GM19438 (cell line): ENCODE measurements around the gene TP53I13.

Source experiments
- ATAC-seq: cut with Tn5 transposase; IDR thresholded peaks from one replicate; pipeline ENCODE4 v1.9.1; 2021; ENCODE audit warnings: low read depth; ENCODE audit not compliant: unreplicated experiment

TP53I13 gene

DNA sequence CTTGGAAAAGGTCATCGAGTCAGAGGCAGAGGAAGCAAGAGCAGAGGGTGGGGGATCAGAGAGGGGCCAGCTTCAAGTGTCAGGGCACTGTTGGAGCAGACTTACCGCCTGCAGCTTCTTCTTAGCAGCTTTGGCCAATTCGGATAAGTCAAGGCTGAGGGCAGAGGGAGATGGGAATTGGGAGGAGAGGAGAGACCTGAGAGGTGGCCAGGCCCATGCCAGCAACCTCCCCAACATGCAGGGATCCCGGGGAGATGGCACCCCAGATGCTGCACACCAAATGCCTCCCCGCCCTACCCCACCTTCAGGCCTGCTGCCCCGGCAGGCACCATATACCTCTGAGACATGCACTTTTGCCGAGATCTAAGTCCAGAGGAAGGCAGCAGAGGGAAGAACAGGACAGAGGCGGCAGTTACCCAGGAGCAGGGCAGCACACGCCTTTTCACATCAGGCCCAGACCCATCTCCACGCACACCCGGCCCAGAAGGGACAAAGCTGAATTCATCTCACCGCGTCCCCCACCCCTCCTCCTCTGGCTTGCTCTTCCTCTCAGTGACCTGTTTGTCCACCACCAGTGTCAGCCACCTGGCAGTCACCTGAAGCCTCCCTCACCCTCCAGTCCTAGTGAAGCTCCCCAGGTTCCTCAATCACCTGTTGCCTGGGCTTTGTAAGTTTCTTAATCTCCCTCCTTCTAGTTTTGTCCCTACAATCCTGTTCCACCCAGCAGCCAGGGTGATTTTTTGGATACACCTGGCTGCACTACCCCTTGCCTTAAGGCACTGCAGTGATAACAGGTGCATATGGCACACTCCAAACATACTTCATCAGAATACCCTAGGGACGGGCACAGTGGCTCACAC is 10.4 kb downstream of the TP53I13 start:
- no peak for ATAC-seq

DNA sequence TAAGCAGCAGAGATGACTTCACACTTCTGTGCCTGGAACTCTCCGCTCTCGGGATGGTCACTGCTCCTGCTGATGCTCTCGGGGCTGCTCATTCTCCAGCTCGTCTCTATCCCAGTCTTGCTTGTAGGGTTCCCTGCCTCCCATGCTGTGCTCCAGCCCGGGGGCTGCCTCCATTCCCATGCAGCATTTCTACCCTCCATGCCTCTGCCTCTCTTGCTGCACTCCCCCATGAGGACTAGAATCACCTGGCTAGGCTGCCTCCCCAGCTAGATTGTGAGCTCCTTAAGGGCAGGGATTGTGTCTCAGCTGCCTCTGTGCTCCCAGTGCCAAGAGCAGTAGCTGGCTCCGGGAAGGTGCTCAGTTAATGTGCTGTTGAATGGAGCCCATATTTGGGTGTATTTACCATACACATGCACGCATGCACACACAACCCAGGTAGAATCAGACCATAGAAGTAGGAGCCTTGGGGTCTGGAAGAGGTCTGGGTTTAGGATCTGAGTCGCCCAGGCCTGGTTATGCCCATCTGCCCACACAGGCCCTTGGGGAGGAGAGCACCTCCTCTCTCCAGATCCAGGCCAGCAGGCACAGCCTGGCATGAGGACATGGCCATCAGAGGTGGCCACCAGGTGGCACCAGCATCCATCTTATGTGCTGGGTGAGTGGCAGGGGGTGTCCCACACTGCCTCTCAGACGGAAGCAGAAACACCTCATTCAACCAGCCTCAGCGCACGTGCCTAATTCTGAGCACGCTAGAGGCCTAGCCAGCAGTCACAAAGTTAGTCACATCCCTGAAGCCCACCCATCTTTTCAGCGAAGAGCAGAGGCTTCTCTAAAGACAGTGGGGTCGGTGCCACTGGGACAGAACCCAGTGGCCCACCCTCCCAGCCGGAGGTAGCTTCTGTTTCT is 11.6 kb downstream of the TP53I13 start:
- no peak for ATAC-seq

DNA sequence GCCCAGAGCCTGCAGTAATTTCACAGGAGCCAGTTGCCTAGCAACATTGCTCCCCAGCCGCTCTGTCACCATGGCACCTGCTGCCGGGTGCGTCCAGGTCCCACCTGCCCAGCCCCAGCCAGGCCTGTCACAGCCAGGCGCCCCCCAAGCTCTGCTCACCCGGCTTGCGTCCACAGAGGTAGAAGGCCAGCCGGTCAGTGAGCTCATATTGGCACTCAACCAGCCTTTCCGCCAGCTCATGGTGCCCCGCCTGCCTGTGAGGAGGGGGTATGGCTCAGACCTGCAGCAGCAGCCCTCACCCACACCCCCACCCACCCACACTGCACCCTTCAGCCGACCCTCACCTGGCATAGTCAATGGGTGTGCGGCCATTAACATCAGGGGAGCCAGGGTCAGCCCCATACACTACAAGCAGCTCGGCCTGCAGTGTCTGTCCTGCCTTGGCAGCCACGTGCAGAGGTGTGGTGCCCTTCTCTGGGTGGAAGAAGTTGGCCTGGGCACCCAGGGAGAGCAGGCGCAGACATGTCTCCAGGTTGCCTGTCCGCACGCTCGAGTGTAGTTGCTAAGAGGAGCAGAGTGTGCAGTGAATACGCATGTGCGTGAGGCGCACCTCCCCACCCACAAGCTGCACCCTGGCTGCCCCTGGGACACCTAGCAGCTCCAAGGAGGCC is 13.2 kb downstream of the TP53I13 start:
- ATAC-seq = no peak

DNA sequence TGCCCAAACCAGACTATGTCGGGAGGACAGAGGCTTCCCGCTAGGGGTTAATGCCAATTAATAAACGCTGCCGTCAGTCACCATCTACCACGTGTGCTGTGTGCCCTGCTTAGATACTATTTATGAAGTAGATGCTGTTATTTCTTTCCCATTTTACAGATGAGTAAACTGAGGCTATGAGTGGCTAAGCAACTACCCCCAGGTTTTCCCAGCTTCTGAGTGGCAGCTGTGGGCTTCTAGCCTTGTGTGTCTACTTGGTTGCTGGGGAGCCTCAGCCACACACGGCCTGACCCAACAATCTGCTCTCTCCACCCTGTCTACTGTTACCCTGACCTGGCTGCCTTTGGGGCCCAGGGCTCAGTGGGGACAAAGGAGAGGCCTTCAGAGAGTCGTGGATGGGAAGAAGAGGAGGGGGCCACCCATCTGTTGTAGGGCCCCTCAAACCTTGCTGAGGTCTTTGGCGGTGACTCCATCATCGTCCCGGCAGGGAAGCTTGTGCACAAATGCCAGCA is 13.8 kb downstream of the TP53I13 start:
- ATAC-seq = no peak

DNA sequence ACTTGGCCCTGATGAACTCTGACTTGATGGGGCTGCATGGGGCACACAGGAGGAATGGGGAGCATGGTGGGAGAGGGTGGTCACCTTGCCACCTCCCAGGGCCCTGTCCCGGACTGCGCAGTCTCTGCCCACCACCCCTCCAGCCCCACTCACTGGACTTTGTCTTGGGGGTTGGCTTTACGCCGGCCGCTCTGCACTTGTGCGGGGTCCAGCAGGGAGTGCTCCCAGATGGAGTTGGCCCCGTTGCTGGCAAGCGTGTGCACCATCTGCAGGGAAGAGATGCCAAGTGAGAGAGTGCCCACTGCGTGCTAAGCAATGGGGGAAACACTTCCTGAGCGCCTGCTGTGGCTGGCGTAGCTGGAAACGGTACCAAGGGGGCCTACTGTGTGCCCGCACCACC is 14.3 kb downstream of the TP53I13 start:
- no peak for ATAC-seq

DNA sequence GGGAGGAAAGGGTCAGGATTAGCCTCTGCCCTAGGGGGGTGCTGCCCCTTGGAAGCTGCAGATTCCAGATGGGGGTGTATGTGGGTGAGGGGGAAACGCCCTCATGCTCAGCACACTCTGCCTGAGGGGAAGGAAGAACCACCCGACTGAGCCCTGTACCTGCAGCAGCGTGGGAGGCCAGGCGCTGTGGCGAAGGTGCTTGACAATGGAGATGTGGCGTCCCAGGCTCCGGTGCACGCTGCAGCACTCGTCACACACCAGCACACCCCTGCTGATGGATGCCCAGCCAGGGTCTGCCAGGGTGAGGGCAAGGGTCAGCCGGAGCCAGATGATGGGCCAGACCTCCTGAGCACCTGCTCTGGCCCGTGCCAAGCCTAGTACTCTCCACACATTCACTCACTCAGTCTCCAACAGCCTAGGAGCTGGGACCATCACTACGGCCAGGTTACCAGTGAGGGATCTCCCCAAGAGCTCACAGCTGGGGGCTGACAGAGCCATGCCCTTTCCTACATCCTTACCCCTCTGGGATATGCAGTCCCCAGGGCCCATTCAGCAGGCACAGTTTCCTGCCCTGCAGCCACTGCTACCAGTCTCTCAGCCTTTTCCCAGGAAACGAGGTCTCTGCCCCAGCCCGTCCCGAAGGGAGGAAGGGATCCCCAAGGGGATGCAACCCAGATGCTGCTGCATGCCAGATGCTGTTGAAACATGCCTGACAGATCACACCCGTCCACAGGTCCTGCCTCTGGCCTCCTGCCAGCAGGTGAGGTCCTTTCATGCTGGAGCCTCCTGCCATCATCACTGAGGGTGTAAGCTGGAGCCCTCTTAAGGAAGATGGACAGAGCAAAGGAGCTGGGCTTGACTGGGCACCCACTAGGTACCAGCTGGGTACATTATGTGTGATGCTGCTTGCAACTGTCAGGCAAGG is 15.1 kb downstream of the TP53I13 start:
- no peak for ATAC-seq

DNA sequence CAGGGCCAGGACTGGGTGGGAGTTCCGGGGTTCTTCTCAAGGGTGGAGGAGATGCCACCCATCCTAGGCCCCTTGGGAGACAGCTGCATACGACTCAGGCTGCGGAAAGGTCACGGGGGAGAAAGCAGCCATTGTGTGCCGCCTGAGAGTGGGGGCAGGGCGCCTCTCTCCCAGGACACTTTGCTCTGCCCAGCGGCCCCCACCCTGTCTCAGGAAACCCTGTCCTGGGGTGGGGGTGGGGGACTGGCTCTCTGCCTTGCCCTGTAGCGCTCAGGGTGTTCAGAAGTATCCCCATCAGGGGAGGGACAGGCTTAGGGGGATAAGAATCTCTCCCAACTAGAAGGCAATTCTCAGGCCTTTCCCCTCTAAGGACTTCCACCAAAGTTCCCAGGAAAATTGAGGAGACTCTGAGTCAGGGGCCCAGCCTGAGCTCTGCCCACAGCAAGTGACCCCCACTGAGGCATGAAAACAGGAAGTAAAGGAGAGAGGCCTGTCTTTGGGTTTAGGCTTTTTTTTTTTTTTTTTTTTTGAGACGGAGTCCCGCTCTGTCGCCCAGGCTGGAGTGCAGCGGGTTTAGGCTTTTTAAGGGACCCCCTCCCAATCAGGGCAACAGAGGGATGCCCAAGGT is 16.1 kb downstream of the TP53I13 start:
- ATAC-seq = no peak

DNA sequence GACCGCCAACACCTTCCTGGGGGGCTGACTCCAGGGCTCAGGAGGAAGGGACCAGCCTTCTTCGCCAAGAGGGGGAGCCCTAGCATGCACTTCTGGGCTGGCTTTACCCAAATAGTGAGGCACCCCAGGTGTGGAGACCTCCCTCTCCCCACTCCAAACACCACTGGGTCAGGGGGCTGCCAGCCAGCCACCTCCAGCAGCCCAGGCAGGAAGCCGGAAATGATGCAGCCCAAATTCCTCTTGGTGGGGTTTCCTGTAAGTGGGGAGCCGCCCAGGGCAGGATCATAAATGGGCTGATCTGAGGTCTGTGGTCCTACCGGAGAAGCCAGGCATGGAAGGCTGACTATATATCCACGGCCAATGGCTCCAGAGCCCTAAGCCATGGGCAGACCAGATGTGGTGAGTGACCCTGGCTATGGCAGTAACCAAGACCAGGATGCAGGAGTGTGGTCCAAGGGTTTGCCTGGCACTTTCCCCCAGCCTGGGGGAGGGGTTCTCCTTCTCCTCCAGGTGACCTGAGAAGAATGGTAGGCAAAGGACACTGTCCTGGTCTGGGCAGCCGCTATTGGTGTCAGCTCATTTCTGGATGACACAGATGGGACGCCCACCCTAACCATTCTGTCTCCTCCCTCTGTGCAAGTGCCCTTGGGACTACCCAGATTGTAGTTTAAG is 16.7 kb downstream of the TP53I13 start:
- no peak for ATAC-seq

DNA sequence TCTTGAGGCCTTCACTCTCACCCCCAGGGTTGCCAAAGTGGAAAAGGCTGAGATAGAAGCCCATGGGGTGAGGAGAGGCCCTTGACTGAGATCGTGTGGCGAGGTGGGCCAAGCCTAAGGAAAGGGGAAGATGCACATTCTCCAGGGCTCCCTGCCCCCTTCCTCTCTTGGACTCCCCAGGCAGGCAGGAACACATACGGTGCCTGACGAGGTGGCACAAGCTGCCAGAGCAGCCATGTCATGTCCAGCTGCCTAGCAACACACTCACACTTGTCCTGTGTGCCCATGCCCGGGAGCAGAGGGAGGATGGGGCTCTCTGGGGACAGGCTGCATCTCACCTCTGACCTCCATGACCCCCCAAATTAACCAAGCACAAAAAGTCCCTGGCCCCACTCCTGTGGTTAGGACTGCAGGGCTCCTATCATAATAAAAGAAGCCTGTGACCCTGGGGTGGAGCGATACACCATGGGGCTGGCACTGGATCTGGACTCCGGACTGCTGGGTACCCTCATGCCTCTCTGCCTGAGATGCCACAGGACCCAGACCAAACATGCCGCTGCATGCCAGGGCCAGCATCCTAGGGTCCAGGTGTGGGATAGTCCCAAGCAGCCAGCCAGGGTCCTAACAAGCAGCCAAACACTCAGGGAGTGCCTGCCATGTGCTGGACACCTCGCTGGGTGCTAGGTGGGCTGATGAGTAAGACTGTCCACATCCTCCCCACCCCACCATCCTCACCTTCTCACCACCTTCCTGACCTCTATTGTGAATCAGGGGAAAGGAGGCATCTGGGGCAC is 18.4 kb downstream of the TP53I13 start:
- ATAC-seq = no peak

DNA sequence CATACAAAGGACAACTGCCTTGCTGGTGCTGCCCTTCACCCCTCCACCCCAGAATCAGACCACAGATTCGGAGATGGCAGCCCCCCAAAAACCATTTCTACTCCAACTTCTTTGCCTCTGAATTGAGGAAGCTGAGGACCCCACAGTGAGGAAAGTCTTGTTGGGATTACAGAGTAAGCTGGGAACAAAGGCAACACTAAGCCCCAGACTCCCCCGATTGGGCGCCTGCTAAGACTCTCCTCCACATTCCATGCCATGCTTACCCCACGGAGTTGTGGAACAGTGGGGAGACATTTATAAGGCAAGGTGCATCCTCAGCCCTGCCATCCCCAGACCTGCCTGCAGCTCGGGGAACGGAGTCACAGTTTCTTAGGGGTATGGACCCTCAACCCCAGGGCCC is 19.1 kb downstream of the TP53I13 start:
- no peak for ATAC-seq

DNA sequence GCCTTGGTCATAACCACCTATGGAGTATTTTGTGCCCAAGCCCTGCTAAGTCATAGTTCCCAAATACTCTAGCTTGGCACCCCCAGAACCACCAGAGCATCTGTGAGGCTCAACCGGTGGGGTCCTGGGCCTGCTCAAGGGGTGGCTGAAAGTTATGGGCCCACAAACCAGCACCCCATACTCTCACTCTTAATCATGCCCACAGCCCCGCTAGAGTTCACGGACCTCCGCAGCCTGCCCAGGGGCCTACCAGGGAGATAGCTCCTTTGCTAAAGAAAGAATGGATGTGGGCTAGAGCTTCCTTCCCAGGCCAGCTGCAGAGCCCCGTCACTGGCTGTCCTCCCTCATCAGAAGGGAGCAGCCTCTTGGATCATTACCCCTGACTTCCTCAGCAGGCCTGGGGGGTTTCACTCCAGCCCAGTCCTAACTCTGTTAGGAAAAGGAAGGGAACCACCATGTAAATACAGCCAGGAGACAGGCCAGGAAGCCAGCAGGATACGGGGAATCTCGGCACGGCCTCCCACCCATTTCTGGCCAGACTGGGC is 19.6 kb downstream of the TP53I13 start:
- ATAC-seq = no peak

DNA sequence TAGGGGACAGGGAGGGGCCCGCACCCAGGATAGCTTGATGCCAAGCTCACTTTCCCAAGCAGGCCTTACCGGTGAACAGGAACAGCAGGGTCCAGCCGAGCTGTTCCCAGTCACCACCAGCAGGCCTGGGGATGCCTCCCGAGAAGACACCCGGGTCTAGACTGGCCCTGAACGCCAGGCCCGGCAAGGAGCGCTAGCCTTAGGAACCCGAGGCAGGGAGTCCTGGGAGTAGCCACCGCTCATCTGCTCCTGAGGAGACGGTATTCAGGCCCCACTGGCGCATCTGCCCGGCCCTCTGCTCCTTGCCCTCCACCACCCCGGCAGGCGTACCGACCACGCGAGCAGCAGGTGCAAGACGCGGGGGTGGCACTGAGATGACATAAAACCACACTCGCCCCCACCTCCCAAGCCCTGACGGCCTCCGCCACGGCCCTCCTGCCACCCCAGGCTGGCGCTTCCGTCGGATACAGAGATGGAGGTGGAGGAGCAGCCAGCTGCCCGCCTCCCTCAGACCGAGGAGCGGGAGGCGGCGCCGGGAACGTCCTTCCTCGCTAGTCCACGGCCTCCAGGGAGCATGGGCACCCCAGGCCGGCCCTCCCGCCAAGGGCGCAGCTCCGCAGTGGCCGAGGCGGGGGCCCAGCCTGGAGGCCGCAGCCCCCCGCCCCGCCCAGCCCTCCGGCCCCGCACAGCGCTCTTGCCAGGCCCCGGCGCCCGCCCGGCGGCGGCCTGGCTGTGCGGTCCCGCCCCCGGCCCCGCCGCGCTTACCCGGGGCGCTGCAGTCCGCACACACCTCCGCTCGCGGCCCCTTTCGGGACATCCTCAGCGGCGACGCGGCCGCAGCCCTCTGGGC is 20.3 kb downstream of the TP53I13 start:
- ATAC-seq = peak; percentile 3

DNA sequence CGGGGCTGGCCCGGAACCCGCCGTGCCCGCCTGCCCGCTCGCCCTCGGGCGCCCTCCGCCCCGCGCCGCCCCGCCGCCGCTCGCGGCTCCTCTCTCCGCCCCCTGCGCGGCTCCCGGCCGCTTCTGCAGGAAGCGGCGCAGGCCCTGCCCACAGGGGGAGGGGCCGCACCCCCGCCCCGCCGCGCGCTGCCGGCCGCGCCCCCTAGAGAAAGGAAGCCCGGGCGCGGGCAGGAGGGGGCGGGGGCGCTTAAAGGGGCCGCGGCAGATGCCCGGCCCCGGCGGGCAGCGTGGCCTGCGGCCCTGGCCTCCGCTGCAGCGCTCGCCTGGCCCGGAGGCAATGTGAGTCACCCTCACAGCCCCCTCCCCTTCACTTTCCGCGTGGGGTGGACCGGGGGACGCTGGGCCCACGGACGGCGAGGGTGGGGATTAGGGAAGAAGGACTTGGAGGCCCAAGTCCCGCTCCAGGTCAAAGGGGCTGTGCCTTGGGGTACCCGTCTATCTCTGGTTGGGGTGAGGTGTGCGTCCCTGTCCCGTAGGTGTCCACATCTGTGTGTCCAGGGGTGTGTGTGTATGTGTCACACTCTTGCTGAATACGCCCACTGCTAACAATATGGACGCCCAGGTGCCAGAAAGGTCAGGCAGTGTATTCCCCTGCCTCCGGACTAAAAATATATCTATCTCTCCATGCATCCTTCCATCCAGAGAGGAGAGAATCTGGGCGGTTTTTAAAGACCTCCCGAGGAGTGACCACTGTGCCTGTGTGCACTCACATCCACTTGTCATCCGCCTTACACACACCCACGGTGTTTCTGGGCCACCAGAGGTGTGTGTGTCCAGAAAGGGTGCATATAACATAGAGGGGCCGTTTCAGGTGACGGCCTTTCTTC is 21.3 kb downstream of the TP53I13 start, which contains the start of gene GIT1:
GIT1 (minus strand) TSS at position 125 of the 887 bp plus-strand sequence. CDS start 270 bp downstream, outside the sequence.
- ATAC-seq = peak; percentile 46

DNA sequence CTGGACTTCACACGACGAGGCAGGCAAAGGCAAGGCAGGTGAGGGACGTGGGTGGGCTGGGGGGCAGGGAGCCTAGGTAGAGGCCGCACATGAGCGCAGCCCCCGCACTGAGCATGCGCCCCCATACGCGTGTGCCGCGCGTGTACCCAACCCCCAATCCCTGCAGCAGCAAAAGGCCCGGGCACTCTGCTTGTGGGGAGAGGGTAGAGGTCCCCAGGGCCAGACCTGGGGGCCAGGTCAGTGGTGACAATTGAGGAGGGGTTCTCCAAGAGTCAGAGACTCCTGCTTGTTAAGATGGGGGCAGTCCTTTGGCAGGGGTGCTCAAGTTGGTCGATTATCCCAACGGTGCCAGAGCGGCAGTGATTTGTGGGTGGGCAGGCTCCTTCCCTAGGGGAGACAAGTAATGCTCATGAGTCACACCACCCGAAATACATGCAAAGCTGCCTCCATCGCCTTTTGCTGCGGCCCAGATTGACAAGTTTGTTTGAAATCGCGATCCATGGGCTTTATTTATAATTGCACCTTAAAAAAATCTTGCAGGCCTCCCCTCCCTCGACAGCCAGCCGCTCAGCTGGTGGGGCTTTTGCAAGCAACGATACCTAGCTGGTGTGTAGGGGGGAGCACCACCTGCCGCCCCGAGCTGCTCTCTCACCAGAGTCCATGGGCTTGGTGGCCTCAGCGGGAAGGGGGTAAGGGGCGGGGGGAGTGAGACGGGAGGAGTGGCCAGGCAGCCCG is 22.1 kb downstream of the TP53I13 start:
- ATAC-seq = no peak

DNA sequence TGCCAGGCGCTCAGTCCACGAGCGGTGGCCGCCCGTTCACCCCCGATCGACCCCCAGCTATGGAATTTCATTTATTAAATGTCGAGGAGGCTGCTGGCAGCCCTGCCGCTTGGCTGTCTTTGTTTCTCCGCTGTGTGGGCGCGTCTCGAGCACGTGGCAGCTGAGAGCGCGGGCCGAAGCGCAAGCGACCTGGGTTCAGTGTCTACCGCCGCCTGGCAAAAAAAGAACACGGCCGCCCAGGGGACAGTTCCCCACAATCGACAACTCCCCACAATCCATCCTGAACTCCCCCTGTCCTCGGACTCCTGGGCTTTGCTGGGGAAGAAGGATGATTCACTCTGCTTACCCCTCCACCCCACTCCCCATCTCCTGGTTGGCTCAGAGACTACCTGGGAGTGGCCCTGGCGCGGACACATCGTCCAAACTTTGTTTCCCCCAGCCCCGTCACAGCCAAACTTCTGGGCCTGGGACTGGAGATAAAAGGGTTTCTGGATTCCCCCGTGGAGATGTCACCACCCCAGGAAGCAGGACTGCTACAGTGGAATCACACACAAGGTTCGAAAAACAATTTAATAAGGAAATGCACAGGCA is 22.7 kb downstream of the TP53I13 start:
- no peak for ATAC-seq
